HCT116 (cell line): ENCODE measurements around the gene NDUFA11. TPM values are rescaled to one million over a fixed set of nuclear protein-coding genes. Genes with fewer than 3 reads are reported as not detected.

Experiments used
- ATAC-seq: fragments of 200-7000 bp; cut with Tn5 transposase; 2 replicates; pipeline ENCODE4 v1.9.1; 2020; ENCODE audit warnings: mild to moderate bottlenecking, moderate library complexity
- BruUV-seq: library from RNA; stranded (reverse); fragments of 400-500 nt; replicated peaks from 2 replicates; lab custom pipeline; 2021; lab: Mats Ljungman, UMichigan
- CTCF ChIA-PET: fragments of 300-600 bp; sonication (Branson Sonifier 250); formaldehyde crosslinking; loops from one replicate; lab custom pipeline; 2021; ENCODE audit warnings: antibody characterized with exemption; lab: Charles Lee
- POLR2A ChIA-PET: fragments of 300-600, 350-600 bp; sonication (Branson Sonifier 250); formaldehyde crosslinking; loops from one replicate; lab custom pipeline; 2021; ENCODE audit warnings: antibody characterized with exemption; lab: Charles Lee
- RAD21 ChIA-PET, 2 experiments: fragments of 300-600 bp; sonication (Branson Sonifier 250); formaldehyde crosslinking; loops; one replicate each; lab custom pipeline; 2023; ENCODE audit warnings: low total read pairs in 2 of 2; ENCODE audit not compliant: uncharacterized antibody in 2 of 2, unreplicated experiment in 2 of 2, low non-redundant PET in 1 of 2; lab: Charles Lee
- DNase-seq: peaks from one replicate; pipeline ENCODE4 v3.0.0-alpha.2; 2010; ENCODE audit warnings: low read depth, low spot score
- H2AFZ ChIP-seq: fragments of 200-600 bp; shearing (Covaris generic), sonication (generic); 2 replicates; pipeline ENCODE4 v1.6.1; 2017; ENCODE audit warnings: low read depth, mixed run types, mixed read lengths, antibody characterized with exemption, low read length; ENCODE audit not compliant: poor library complexity, severe bottlenecking
- H3K27ac ChIP-seq: 2 replicates; pipeline ENCODE4 v1.5.1; 2012; ENCODE audit warnings: low read depth, low read length
- H3K27me3 ChIP-seq: fragments of 200-600 bp; sonication (generic); 2 replicates; pipeline ENCODE4 v1.6.1; 2016; ENCODE audit warnings: mixed run types, low read length, mixed read lengths; ENCODE audit not compliant: insufficient read depth
- H3K36me3 ChIP-seq, 2 experiments: fragments of 200-500 bp in 1 of 2; fragments of 200-600 bp in 1 of 2; sonication (Bioruptor generic) in 1 of 2; sonication (generic) in 1 of 2; 2 replicates each; pipeline versions ENCODE4 v1.5.1 to v1.6.1; 2014 to 2016; ENCODE audit warnings: low read length in 2 of 2, inconsistent platforms in 1 of 2, mixed read lengths in 1 of 2, mixed run types in 1 of 2; ENCODE audit not compliant: insufficient read depth in 2 of 2, control insufficient read depth in 1 of 2
- H3K4me1 ChIP-seq, 2 experiments: fragments of 200-600 bp in 1 of 2; sonication (generic) in 1 of 2; 2 replicates each; pipeline versions ENCODE4 v1.5.1 to v1.6.1; 2012 to 2017; ENCODE audit warnings: low read length in 2 of 2, inconsistent platforms in 1 of 2, mild to moderate bottlenecking in 1 of 2, mixed read lengths in 1 of 2, mixed run types in 1 of 2, moderate library complexity in 1 of 2; ENCODE audit not compliant: insufficient read depth in 2 of 2, control insufficient read depth in 1 of 2
- H3K4me2 ChIP-seq: fragments of 200-600 bp; sonication (generic); 2 replicates; pipeline ENCODE4 v1.6.1; 2017; ENCODE audit warnings: mixed run types, low read length, mixed read lengths
- H3K4me3 ChIP-seq, 2 experiments: fragments of 200-600 bp in 1 of 2; sonication (generic) in 1 of 2; replicated peaks in 1 of 2; 2 replicates each; pipeline ENCODE4 v1.5.1; 2011 to 2016; ENCODE audit warnings: low read length in 2 of 2, control low read depth in 1 of 2, low read depth in 1 of 2, mild to moderate bottlenecking in 1 of 2, mixed read lengths in 1 of 2, mixed run types in 1 of 2
- H3K79me2 ChIP-seq: fragments of 200-600 bp; sonication (generic); 2 replicates; pipeline ENCODE4 v1.6.1; 2017; ENCODE audit warnings: mild to moderate bottlenecking, mixed run types, low read length, moderate library complexity, mixed read lengths; ENCODE audit not compliant: insufficient read depth
- H3K9ac ChIP-seq: fragments of 200-600 bp; sonication (generic); 2 replicates; pipeline ENCODE4 v1.6.1; 2016; ENCODE audit warnings: low read length, mixed read lengths
- H3K9me2 ChIP-seq: fragments of 200-600 bp; sonication (generic), shearing (Covaris generic); 2 replicates; pipeline ENCODE4 v1.6.1; 2017; ENCODE audit warnings: mixed run types, mild to moderate bottlenecking, moderate library complexity; ENCODE audit not compliant: insufficient read depth
- H3K9me3 ChIP-seq, 2 experiments: fragments of 200-500 bp in 1 of 2; fragments of 200-600 bp in 1 of 2; sonication (Bioruptor generic) in 1 of 2; sonication (generic) in 1 of 2; 2 replicates each; pipeline ENCODE4 v1.6.1; 2014 to 2017; ENCODE audit warnings: low read length in 2 of 2, mixed read lengths in 2 of 2, inconsistent platforms in 1 of 2, low read depth in 1 of 2, mild to moderate bottlenecking in 1 of 2, mixed run types in 1 of 2, moderate library complexity in 1 of 2; ENCODE audit not compliant: control insufficient read depth in 1 of 2, insufficient read depth in 1 of 2
- H4K20me1 ChIP-seq: fragments of 200-600 bp; sonication (generic), shearing (Covaris generic); 2 replicates; pipeline ENCODE4 v1.6.1; 2017; ENCODE audit warnings: mixed run types, mild to moderate bottlenecking, moderate library complexity; ENCODE audit not compliant: insufficient read depth
- CBX3 ChIP-seq: IDR thresholded peaks from 2 replicates; pipeline ENCODE4 v1.6.1; 2012; ENCODE audit warnings: low read depth
- ELF1 ChIP-seq: IDR thresholded peaks from 2 replicates; pipeline ENCODE4 v1.6.1; 2012; ENCODE audit warnings: low read depth, borderline replicate concordance
- EZH2phosphoT487 ChIP-seq: fragments of 200-600 bp; IDR thresholded peaks from 2 replicates; pipeline ENCODE4 v1.6.1; 2018; ENCODE audit warnings: antibody characterized with exemption, borderline replicate concordance
- POLR2A ChIP-seq: IDR thresholded peaks from 2 replicates; pipeline ENCODE4 v1.7.0; 2011; ENCODE audit warnings: borderline replicate concordance; ENCODE audit not compliant: insufficient read depth, insufficient read length; ENCODE audit errors: extremely low read depth
- POLR2AphosphoS5 ChIP-seq: IDR thresholded peaks from 2 replicates; pipeline ENCODE4 v1.6.1; 2011; ENCODE audit warnings: mild to moderate bottlenecking, low read depth, low read length, moderate library complexity
- SIN3A ChIP-seq: IDR thresholded peaks from 2 replicates; pipeline ENCODE4 v1.6.1; 2012; ENCODE audit warnings: low read depth
- SP1 ChIP-seq: IDR thresholded peaks from 2 replicates; pipeline ENCODE4 v1.6.1; 2012; ENCODE audit warnings: low read depth
- TCF7L2 ChIP-seq: IDR thresholded peaks from 2 replicates; pipeline ENCODE4 v1.7.0; 2011; ENCODE audit warnings: borderline replicate concordance, inconsistent platforms; ENCODE audit not compliant: insufficient read depth, insufficient read length; ENCODE audit errors: extremely low read depth
- ZBTB33 ChIP-seq: IDR thresholded peaks from 2 replicates; pipeline ENCODE4 v1.6.1; 2011; ENCODE audit warnings: mild to moderate bottlenecking, low read length, moderate library complexity; ENCODE audit not compliant: insufficient replicate concordance; ENCODE audit errors: extremely low read depth
- ZFX ChIP-seq: fragments of 450-650 bp; IDR thresholded peaks from 2 replicates; pipeline ENCODE4 v1.6.1; 2017
- intact Hi-C: fragments of 100-400 bp; cut with micrococcal nuclease; formaldehyde crosslinking; loops from 2 replicates; pipeline ENCODE4 v1.10.0; 2022
- total RNA-seq: library from RNA; stranded (reverse); gene quantifications from one replicate; pipeline ENCODE4 v1.2.1, GENCODE V29; 2021; ENCODE audit not compliant: unreplicated experiment

The NDUFA11 gene
- total RNA-seq, 1 experiment from 2014 or later, result 311 TPM

DNA sequence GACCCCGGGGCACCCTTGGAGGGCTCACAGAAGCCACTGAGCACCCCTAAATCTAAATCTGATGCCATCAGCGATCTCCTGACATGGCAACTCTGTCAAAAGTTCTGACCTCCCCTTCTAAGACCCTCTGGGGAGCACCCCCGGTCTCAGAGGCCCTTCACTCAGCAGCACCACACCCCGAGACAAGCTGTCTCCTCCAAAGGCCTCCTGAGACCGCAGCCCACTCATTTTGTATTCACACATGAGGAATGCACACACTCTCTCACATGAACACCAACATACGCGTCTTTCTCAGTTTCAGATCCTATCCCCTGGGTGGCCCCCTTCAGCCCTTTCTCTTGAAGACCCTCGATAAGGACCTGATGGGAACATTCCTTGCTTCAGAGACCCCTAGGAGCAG, 2.6 kb downstream of the NDUFA11 start:
- Histone ChIP-seq H3K9me3 (no peaks in the 10 kb centered on the region), H3K27ac (no peak overlapping the region), H3K4me2 (no peak overlapping the region), H4K20me1 (no peaks in the 10 kb centered on the region), H3K27me3 (no peaks in the 10 kb centered on the region), H3K79me2 (peaks cover 61% of the 10 kb centered on the region), H3K36me3 (peaks cover 5 to 7% of the 10 kb centered on the region in 2 experiments; a peak in 3 of 4 replicates), H3K4me3 (no peak overlapping the region), H2AFZ (no peak overlapping the region)
- RAD21 ChIA-PET, result no interaction called here
- no peak for ATAC-seq
- intact Hi-C loops, result no loop called here
- TF ChIP-seq POLR2A (no peak), TCF7L2 (no peak), POLR2AphosphoS5 (no peak), ZBTB33 (no peak), ELF1 (no peak), EZH2phosphoT487 (no peak), ZFX (no peak), SIN3A (no peak), SP1 (no peak), CBX3 (no peak)
- TF ChIP-seq, all 23 proteins: peak for 0
- H3K9ac ChIP-seq, result no peak overlapping the region
- ChIA-PET POLR2A (no interaction called here), CTCF (interaction anchor here (3.3 kb wide), 1 partner anchor 97 kb away, joined by 8 read pairs; no protein-coding TSS in a partner anchor)
- H3K9me2 ChIP-seq, result no peaks in the 10 kb centered on the region
- BruUV-seq, result TSS peak; percentile 23
- peaks cover 9 to 24% of the 10 kb centered on the region in 2 experiments; a peak in 3 of 4 replicates for H3K4me1 ChIP-seq
- DNase-seq, result no peak
